K562 (cell line): ENCODE data around the gene PSMB7. TPM values are rescaled to one million over a fixed set of nuclear protein-coding genes. Genes with fewer than 3 reads are reported as not detected.

ENCODE experiments used
- ATAC-seq: fragments of 200-7000 bp; cut with Tn5 transposase; 3 replicates; pipeline ENCODE4 v1.9.1; 2020; ENCODE audit warnings: moderate library complexity
- BruUV-seq: library from RNA; stranded (reverse); fragments of 400-500 nt; replicated peaks from 2 replicates; lab custom pipeline; 2021; lab: Mats Ljungman, UMichigan
- CTCF ChIA-PET: fragments of 300-600 bp; formaldehyde crosslinking; extraction: SDS; loops from one replicate; lab custom pipeline; 2021; ENCODE audit warnings: low intra/inter-chr PET ratio; lab: Yijun Ruan, JAX
- POLR2A ChIA-PET: fragments of 300-600, 350-650 bp; sonication (Branson Sonifier 250); formaldehyde crosslinking; extraction: SDS; loops from one replicate; lab custom pipeline; 2021; ENCODE audit warnings: antibody characterized with exemption, inconsistent platforms; lab: Yijun Ruan, JAX
- DNase-seq, 4 experiments: peaks; one replicate each; pipeline versions ENCODE4 v3.0.0 to v3.0.0-alpha.2; 2011 to 2018; ENCODE audit warnings: low spot score in 3 of 4, mixed read lengths in 3 of 4; ENCODE audit errors: extremely low read depth in 1 of 4
- FAIRE-seq: peaks from 2 replicates; lab custom pipeline; 2011; peaks lifted over from hg19 to GRCh38; lab: Jason Lieb, UNC
- H2AFZ ChIP-seq: 2 replicates; pipeline ENCODE4 v1.6.0; 2011; ENCODE audit warnings: low read depth, low read length, control low read depth, inconsistent platforms
- H3K27ac ChIP-seq: fragments of 200-600 bp; 3 replicates; pipeline ENCODE4 v1.8.0; 2011; ENCODE audit warnings: low read depth, mild to moderate bottlenecking, control low read depth, inconsistent platforms, low read length, moderate library complexity, mixed read lengths; ENCODE audit errors: extremely low read depth
- H3K27me3 ChIP-seq, 2 experiments: fragments of 300-600 bp in 1 of 2; 2 replicates in 1 of 2; 3 replicates in 1 of 2; pipeline versions ENCODE4 v1.6.0 to v1.8.0; 2011; ENCODE audit warnings: inconsistent platforms in 2 of 2, low read length in 2 of 2, mild to moderate bottlenecking in 1 of 2, mixed read lengths in 1 of 2, moderate library complexity in 1 of 2; ENCODE audit not compliant: control insufficient read depth in 2 of 2, insufficient read depth in 2 of 2
- H3K36me3 ChIP-seq: fragments of 300-600 bp; 3 replicates; pipeline ENCODE4 v1.8.0; 2011; ENCODE audit warnings: mild to moderate bottlenecking, low read length, inconsistent platforms; ENCODE audit not compliant: control insufficient read depth, insufficient read depth
- H3K4me1 ChIP-seq, 2 experiments: fragments of 200-600 bp in 1 of 2; replicated peaks in 1 of 2; 2 replicates in 1 of 2; 3 replicates in 1 of 2; pipeline versions ENCODE4 v1.5.1 to v1.8.0; 2011; ENCODE audit warnings: inconsistent platforms in 2 of 2, low read length in 2 of 2, mild to moderate bottlenecking in 1 of 2, mixed read lengths in 1 of 2, moderate library complexity in 1 of 2; ENCODE audit not compliant: control insufficient read depth in 2 of 2, insufficient read depth in 2 of 2
- H3K4me2 ChIP-seq: 2 replicates; pipeline ENCODE4 v1.6.1; 2011; ENCODE audit warnings: low read length, control low read depth, inconsistent platforms, mixed read lengths; ENCODE audit not compliant: insufficient read depth
- H3K4me3 ChIP-seq: fragments of 200-600 bp; sonication (generic), shearing (Covaris generic); 2 replicates; pipeline ENCODE4 v1.5.1; 2016; ENCODE audit warnings: control low read depth, inconsistent platforms
- H3K79me2 ChIP-seq: fragments of 200-600 bp; 3 replicates; pipeline ENCODE4 v1.8.0; 2011; ENCODE audit warnings: low read length, inconsistent platforms; ENCODE audit not compliant: control insufficient read depth, insufficient read depth
- H3K9ac ChIP-seq, 2 experiments: 2 replicates each; pipeline versions ENCODE4 v1.6.0 to v1.6.1; 2011; ENCODE audit warnings: low read depth in 2 of 2, low read length in 2 of 2, control low read depth in 1 of 2, inconsistent platforms in 1 of 2, mild to moderate bottlenecking in 1 of 2, mixed read lengths in 1 of 2; ENCODE audit not compliant: insufficient read depth in 1 of 2
- H3K9me1 ChIP-seq: one replicate; pipeline ENCODE4 v1.6.0; 2011; ENCODE audit warnings: inconsistent platforms, mild to moderate bottlenecking, low read length, moderate library complexity; ENCODE audit not compliant: control insufficient read depth, insufficient read depth
- H3K9me3 ChIP-seq: replicated peaks from 2 replicates; pipeline ENCODE4 v1.5.1; 2011; ENCODE audit warnings: low read depth, low read length, inconsistent platforms; ENCODE audit not compliant: control insufficient read depth, insufficient read depth
- H4K20me1 ChIP-seq: replicated peaks from 2 replicates; pipeline ENCODE4 v1.6.1; 2011; ENCODE audit warnings: low read length, inconsistent platforms, mixed read lengths; ENCODE audit not compliant: control insufficient read depth, insufficient read depth
- EGR1 ChIP-seq: fragments of 450-650 bp; conservative IDR thresholded peaks from 2 replicates; pipeline ENCODE4 v1.6.1; 2017; ENCODE audit warnings: mild to moderate bottlenecking
- ELK1 ChIP-seq: sonication (generic); formaldehyde crosslinking; IDR thresholded peaks from 2 replicates; pipeline ENCODE4 v1.8.1; 2022; ENCODE audit warnings: missing genetic modification reagents
- EWSR1 ChIP-seq: fragments of 450-650 bp; IDR thresholded peaks from 2 replicates; pipeline ENCODE4 v1.6.1; 2018; ENCODE audit warnings: borderline replicate concordance, mild to moderate bottlenecking, low read depth, moderate library complexity; ENCODE audit not compliant: partially characterized antibody
- FOXO4 ChIP-seq: fragments of 450-650 bp; formaldehyde crosslinking; IDR thresholded peaks from 2 replicates; pipeline ENCODE4 v1.4.0; 2020; ENCODE audit warnings: mild to moderate bottlenecking, moderate library complexity
- PHF8 ChIP-seq: fragments of 200-600 bp; sonication (generic); IDR thresholded peaks from 2 replicates; pipeline ENCODE4 v1.6.1; 2012; ENCODE audit warnings: mixed run types, mild to moderate bottlenecking, inconsistent platforms, low read length, moderate library complexity, borderline replicate concordance
- POLR2B ChIP-seq: fragments of 450-650 bp; IDR thresholded peaks from 2 replicates; pipeline ENCODE4 v1.6.1; 2018; ENCODE audit warnings: low read depth; ENCODE audit not compliant: partially characterized antibody
- SMAD2 ChIP-seq: fragments of 150-350 bp; IDR thresholded peaks from 2 replicates; pipeline ENCODE4 v1.6.1; 2014; ENCODE audit warnings: low read depth, mild to moderate bottlenecking, low read length
- SMAD3 ChIP-seq: fragments of 450-650 bp; formaldehyde crosslinking; conservative IDR thresholded peaks from 2 replicates; pipeline ENCODE4 v1.4.0; 2020; ENCODE audit warnings: mild to moderate bottlenecking
- SNAPC5 ChIP-seq: fragments of 250-450 bp; sonication (Bioruptor Pico); IDR thresholded peaks from 2 replicates; pipeline ENCODE4 v1.8.0; 2021; ENCODE audit warnings: moderate library complexity, mild to moderate bottlenecking, inconsistent platforms
- ZBTB2 ChIP-seq: fragments of 450-650 bp; IDR thresholded peaks from 2 replicates; pipeline ENCODE4 v1.6.1; 2016; ENCODE audit warnings: antibody characterized with exemption
- ZBTB43 ChIP-seq: sonication (generic); formaldehyde crosslinking; IDR thresholded peaks from 2 replicates; pipeline ENCODE4 v1.8.0; 2023; ENCODE audit warnings: mild to moderate bottlenecking, missing genetic modification reagents
- ZNF174 ChIP-seq: fragments of 250-450 bp; sonication (Bioruptor Pico); IDR thresholded peaks from 2 replicates; pipeline ENCODE4 v1.4.0; 2020; ENCODE audit warnings: mild to moderate bottlenecking
- ZNF263 ChIP-seq: sonication (generic); formaldehyde crosslinking; IDR thresholded peaks from 2 replicates; pipeline ENCODE4 v1.8.0; 2022; ENCODE audit warnings: mild to moderate bottlenecking, missing genetic modification reagents, borderline replicate concordance
- WGBS: fragments of 100-300 bp; shearing (Covaris generic); methylation state at CpG from one replicate; pipeline ENCODE4 v1.1.6; 2016; ENCODE audit warnings: low coverage, mixed read lengths; ENCODE audit not compliant: insufficient coverage; ENCODE audit errors: missing lambda C conversion rate; 5-methylcytosine and 5-hydroxymethylcytosine counted together
- in situ Hi-C: fragments of 300-500 bp; cut with MboI; formaldehyde crosslinking; loops from 4 replicates; pipeline ENCODE4 v1.15.0; 2018; ENCODE audit warnings: inconsistent platforms, mixed read lengths
- intact Hi-C: fragments of 100-400 bp; cut with micrococcal nuclease; formaldehyde crosslinking; loops from 2 replicates; pipeline ENCODE4 v1.14.2; 2022
- polyA plus RNA-seq, 8 experiments: library from polyadenylated mRNA; depleted of rRNA in 4 of 8; stranded (reverse) in 5 of 8; unstranded in 3 of 8; fragments of >200 nt; fragmentation: Nextera tagmentation in 2 of 8; fragmentation: Illumina TruSeq in 1 of 8; extraction: Ambion mirVana in 2 of 8; extraction: Trizol in 1 of 8; gene quantifications; 2 replicates each; pipeline versions ENCODE4 v1.2.1 to v1.2.3, GENCODE V29; 2011 to 2014; ENCODE audit warnings: inconsistent platforms in 1 of 8, missing spikeins in 1 of 8
- total RNA-seq, 7 experiments: library from RNA; depleted of rRNA in 6 of 7; stranded (reverse); fragments of >200 nt in 6 of 7; fragmentation: Illumina TruSeq in 2 of 7; extraction: Trizol in 2 of 7; gene quantifications; 2 replicates each; pipeline versions ENCODE4 v1.2.1 to v1.2.3, GENCODE V29; 2011 to 2021; ENCODE audit warnings: low replicate concordance in 1 of 7

Gene PSMB7
- total and polyA plus RNA-seq, 9 of the 15 experiments (the other 6 are each of a cell fraction or from before 2014, with no cell fraction given): 321 to 978 (median 407) TPM

- H3K9ac ChIP-seq: peak overlapping the region; percentile 44 to 84; a peak in 3 of 4 replicates
- no peaks in the 10 kb centered on the region for H3K9me3 ChIP-seq
- H3K36me3 ChIP-seq: no peaks in the 10 kb centered on the region
- H3K9me1 ChIP-seq: no peaks in the 10 kb centered on the region
- H2AFZ ChIP-seq: peak overlapping the region; percentile 88
- peaks cover 0 to 10% of the 10 kb centered on the region in 2 experiments; a peak in 3 of 5 replicates for H3K27me3 ChIP-seq
- no peak overlapping the region for H3K4me3 ChIP-seq
- H3K79me2 ChIP-seq: no peaks in the 10 kb centered on the region
- FAIRE-seq: peak; percentile 52
- H4K20me1 ChIP-seq: no peaks in the 10 kb centered on the region
- no peak overlapping the region for H3K27ac ChIP-seq
- WGBS: 8% methylated on average over 10 of the region's 11 CpGs
- BruUV-seq: no TSS peak
- ATAC-seq: peak; percentile 48
- peaks cover 7 to 17% of the 10 kb centered on the region in 2 experiments; a peak in 4 of 5 replicates for H3K4me1 ChIP-seq
- ChIA-PET CTCF (no interaction called here), POLR2A (no interaction called here)
- intact Hi-C loops (no loop called here), in situ Hi-C loops (loop anchor here (25.0 kb wide), 1 partner anchor 289 kb away; no protein-coding TSS in a partner anchor)
- TF ChIP-seq POLR2B (no peak), ZNF174 (CRISPR knock-in tag) (no peak), EWSR1 (no peak), FOXO4 (CRISPR knock-in tag) (no peak), ELK1 (CRISPR knock-in tag) (no peak), ZBTB2 (no peak), ZNF263 (CRISPR knock-in tag) (peak; percentile 67), SNAPC5 (CRISPR knock-in tag) (no peak), PHF8 (no peak), SMAD2 (no peak), ZBTB43 (CRISPR knock-in tag) (no peak), EGR1 (peak; percentile 85), SMAD3 (CRISPR knock-in tag) (no peak)
- H3K4me2 ChIP-seq: peak overlapping the region; percentile 67
- peak; percentile 21 to 45 (median 31) for DNase-seq
These were observed 8.3 kb upstream of the PSMB7 start for GRCh38 chr9:124423591-124423990.
